ENCODE results near the gene KRTAP10-4. TPM values are rescaled to one million over a fixed set of nuclear protein-coding genes. Genes with fewer than 3 reads are reported as not detected.

KRTAP10-4 gene
- total and polyA plus RNA-seq, 2 experiments from 2014 or later: not detected

- H3K9me3 Mint-ChIP-seq: peaks cover 3% of the 10 kb centered on the region; the same call in 1 of the 3 replicates
- Histone ChIP-seq H2AFZ (no peak overlapping the region), H3K36me3 (ENCODE audit: insufficient read depth) (no peaks in the 10 kb centered on the region), H3K9me2 (ENCODE audit: insufficient read depth) (no peaks in the 10 kb centered on the region), H3K27me3 (ENCODE audit: insufficient read depth) (no peaks in the 10 kb centered on the region), H3K27ac (ENCODE audit: low read depth) (no peak overlapping the region), H3K4me3 (no peak overlapping the region), H3K79me2 (replicated peaks; ENCODE audit: insufficient read depth) (no peaks in the 10 kb centered on the region), H3K4me1 (ENCODE audit: insufficient read depth) (no peaks in the 10 kb centered on the region), H3K4me2 (no peak overlapping the region), H3F3A (replicated peaks; ENCODE audit: low read depth) (no peaks in the 10 kb centered on the region), H4K20me1 (replicated peaks; ENCODE audit: insufficient read depth) (no peaks in the 10 kb centered on the region)
- no peak overlapping the region for H3K27ac Mint-ChIP-seq
- H3K4me1 Mint-ChIP-seq: no peaks in the 10 kb centered on the region
- TF ChIP-seq ZNF331 (CRISPR knock-in tag; IDR thresholded peaks at IDR 0.05; ENCODE audit: low read depth): no peak
- TF ChIP-seq REST (IDR thresholded peaks at IDR 0.05; ENCODE audit: unreplicated experiment): no peak
- no peak for TF ChIP-seq POLR2AphosphoS5 (IDR thresholded peaks at IDR 0.05; ENCODE audit: low read depth)
- no peak for TF ChIP-seq CREB1 (CRISPR knock-in tag; IDR thresholded peaks at IDR 0.05; ENCODE audit: low read depth)
- TF ChIP-seq JUNB (IDR thresholded peaks at IDR 0.05; ENCODE audit: unreplicated experiment): no peak
- no peak for TF ChIP-seq STAT1 (IDR thresholded peaks at IDR 0.05; ENCODE audit: unreplicated experiment)
- TF ChIP-seq EZH2phosphoT487 (IDR thresholded peaks at IDR 0.05; ENCODE audit: unreplicated experiment): no peak
- no peak for TF ChIP-seq ZNF114 (CRISPR knock-in tag; IDR thresholded peaks at IDR 0.05)
- TF ChIP-seq ZNF462 (CRISPR knock-in tag; IDR thresholded peaks at IDR 0.05): no peak
- no peak for TF ChIP-seq CTCF (conservative IDR thresholded peaks at IDR 0.05; ENCODE audit: low read depth in 2 of 2)
- TF ChIP-seq NANOG (IDR thresholded peaks at IDR 0.05; ENCODE audit: borderline replicate concordance): no peak
- TF ChIP-seq ETS1 (IDR thresholded peaks at IDR 0.05): no peak
- TF ChIP-seq EZH2 (IDR thresholded peaks at IDR 0.05; ENCODE audit: low read depth, unreplicated experiment): no peak
- H3K27me3 Mint-ChIP-seq (ENCODE audit: insufficient read depth, low read depth, poor library complexity): peaks cover 7% of the 10 kb centered on the region
- H3K36me3 Mint-ChIP-seq (ENCODE audit: low read depth): no peaks in the 10 kb centered on the region
- ATAC-seq (no peak), DNase-seq (ENCODE audit: low spot score) (no peak)
- H3K4me3 Mint-ChIP-seq: no peak overlapping the region
These were observed 8.5 kb upstream of the KRTAP10-4 start for GRCh38 chr21:44564886-44565598.

Measured in GM23338 (cell line).